Keratinocyte (primary cell): ENCODE data around the gene NTSR1. TPM values are rescaled to one million over a fixed set of nuclear protein-coding genes. Genes with fewer than 3 reads are reported as not detected.
A peak's percentile ranks its signal among the peaks of the same experiment; 100 is the strongest.

Source experiments
- DNase-seq: peaks from one replicate; pipeline ENCODE4 v3.0.0-alpha.2; 2011; ENCODE audit warnings: low read depth, missing footprints, low spot score
- FAIRE-seq: peaks from 2 replicates; lab custom pipeline; 2011; peaks lifted over from hg19 to GRCh38; lab: Jason Lieb, UNC
- H2AFZ ChIP-seq: 2 replicates; pipeline ENCODE4 v1.6.0; 2012; ENCODE audit warnings: low read length, control low read depth, inconsistent platforms; ENCODE audit not compliant: control insufficient read depth
- H3K27ac ChIP-seq: 2 replicates; pipeline ENCODE4 v1.5.1; 2011; ENCODE audit warnings: low read length; ENCODE audit not compliant: control insufficient read depth, insufficient read depth
- H3K27me3 ChIP-seq: 3 replicates; pipeline ENCODE4 v1.6.0; 2011; ENCODE audit warnings: low read length; ENCODE audit not compliant: control insufficient read depth, insufficient read depth; ENCODE audit errors: extremely low read depth
- H3K36me3 ChIP-seq, 2 experiments: 2 replicates in 1 of 2; 3 replicates in 1 of 2; pipeline ENCODE4 v1.5.1; 2011; ENCODE audit warnings: low read length in 2 of 2, mild to moderate bottlenecking in 1 of 2; ENCODE audit not compliant: control insufficient read depth in 2 of 2, insufficient read depth in 2 of 2; ENCODE audit errors: extremely low read depth in 1 of 2
- H3K4me1 ChIP-seq: 3 replicates; pipeline ENCODE4 v1.5.1; 2011; ENCODE audit warnings: low read length; ENCODE audit not compliant: control insufficient read depth, insufficient read depth; ENCODE audit errors: extremely low read depth
- H3K4me2 ChIP-seq: 3 replicates; pipeline ENCODE4 v1.6.0; 2011; ENCODE audit warnings: low read depth, low read length; ENCODE audit not compliant: control insufficient read depth, insufficient read depth; ENCODE audit errors: extremely low read depth
- H3K4me3 ChIP-seq, 3 experiments: fragments of 200-600 bp in 1 of 3; sonication (generic) in 1 of 3; 2 replicates in 2 of 3; 3 replicates in 1 of 3; pipeline ENCODE4 v1.5.1; 2011 to 2016; ENCODE audit warnings: low read length in 3 of 3, mild to moderate bottlenecking in 3 of 3, control low read depth in 2 of 3, inconsistent platforms in 1 of 3, low read depth in 1 of 3, mixed read lengths in 1 of 3, mixed run types in 1 of 3, moderate library complexity in 1 of 3; ENCODE audit not compliant: control insufficient read depth in 2 of 3, insufficient read depth in 2 of 3; ENCODE audit errors: extremely low read depth in 1 of 3
- H3K79me2 ChIP-seq: 2 replicates; pipeline ENCODE4 v1.6.0; 2012; ENCODE audit warnings: low read length; ENCODE audit not compliant: control insufficient read depth, insufficient read depth
- H3K9ac ChIP-seq: 3 replicates; pipeline ENCODE4 v1.6.0; 2011; ENCODE audit warnings: low read length; ENCODE audit not compliant: control insufficient read depth, insufficient read depth; ENCODE audit errors: extremely low read depth
- H3K9me1 ChIP-seq: 3 replicates; pipeline ENCODE4 v1.6.0; 2011; ENCODE audit warnings: low read length; ENCODE audit not compliant: control insufficient read depth, insufficient read depth; ENCODE audit errors: extremely low read depth
- H3K9me3 ChIP-seq: 2 replicates; pipeline ENCODE4 v1.5.1; 2012; ENCODE audit warnings: low read depth, low read length; ENCODE audit not compliant: control insufficient read depth
- H4K20me1 ChIP-seq: 3 replicates; pipeline ENCODE4 v1.6.0; 2011; ENCODE audit warnings: low read length; ENCODE audit not compliant: control insufficient read depth, insufficient read depth; ENCODE audit errors: extremely low read depth
- EZH2 ChIP-seq: IDR thresholded peaks from one replicate; pipeline ENCODE4 v1.6.1; 2012; ENCODE audit warnings: inconsistent platforms, mild to moderate bottlenecking, low read length, moderate library complexity
- dilution Hi-C: fragments of 300-500 bp; cut with MboI; formaldehyde crosslinking; loops from one replicate; pipeline ENCODE4 v1.7.0; 2020; ENCODE audit warnings: low sequenced_read_pairs; ENCODE audit not compliant: extremely low pct_ligation_motif_present
- polyA plus RNA-seq, 5 experiments: library from polyadenylated mRNA; depleted of rRNA in 3 of 5; stranded (reverse) in 3 of 5; stranded (forward) in 1 of 5; unstranded in 1 of 5; fragments of >200 nt; gene quantifications; 1 replicate in 1 of 5; 2 replicates in 3 of 5; 3 replicates in 1 of 5; pipeline versions ENCODE4 v1.2.1 to v1.2.3, GENCODE V29; 2011 to 2012; ENCODE audit warnings: missing spikeins in 2 of 5, low read depth in 1 of 5, low replicate concordance in 1 of 5
- TF ChIP-seq, protein P1 (sequence below), 3 experiments: IDR thresholded peaks in 1 of 3; conservative IDR thresholded peaks in 1 of 3; optimal IDR thresholded peaks in 1 of 3; 2 replicates in 2 of 3; 3 replicates in 1 of 3; pipeline versions ENCODE3 to v1.5.1; 2011; ENCODE audit warnings: low read length in 3 of 3, mild to moderate bottlenecking in 3 of 3, moderate library complexity in 2 of 3, control low read depth in 1 of 3, inconsistent platforms in 1 of 3; ENCODE audit not compliant: insufficient read depth in 2 of 3; ENCODE audit errors: extremely low read depth in 1 of 3

Gene NTSR1
- polyA plus RNA-seq, 1 donor (not counting 4 experiments of a cell fraction or from before 2014, with no cell fraction given) = 0.55 TPM

DNA sequence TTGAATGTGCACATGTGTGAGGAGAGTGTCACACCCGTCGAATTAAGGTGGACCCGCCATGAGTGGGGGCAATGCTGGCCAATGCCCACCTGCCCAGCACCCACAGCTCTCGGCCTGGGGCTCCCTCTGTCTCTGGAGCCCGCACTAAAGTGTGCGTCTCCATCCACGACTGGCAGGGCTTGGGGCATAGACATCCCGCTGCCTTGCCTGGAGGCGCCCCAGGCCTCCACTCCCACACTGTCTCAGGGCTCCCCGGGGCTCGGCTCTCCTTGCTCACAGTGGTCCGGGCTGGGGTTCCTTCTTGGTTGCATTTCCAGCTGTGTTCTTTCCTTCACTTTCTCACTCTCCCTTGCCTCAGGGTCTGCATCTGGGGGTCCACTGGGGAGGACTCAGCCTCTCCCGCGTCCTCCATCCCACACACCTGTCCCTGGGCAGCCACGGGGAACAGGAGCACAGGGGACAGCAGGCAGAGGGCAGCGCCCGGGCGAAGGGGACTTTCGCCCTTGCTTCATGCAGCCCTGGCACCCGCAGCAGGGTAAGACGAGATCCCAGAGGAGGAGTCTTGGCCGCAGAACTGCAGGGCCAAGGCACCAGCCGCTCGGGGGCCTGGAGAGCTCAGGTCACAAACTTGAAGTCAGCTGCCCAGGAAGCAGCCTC lies 67.5 kb downstream of the NTSR1 start:
- dilution Hi-C loops = no loop called here
- DNase-seq (no peak), FAIRE-seq (no peak)
- Histone ChIP-seq H3K27ac (no peak overlapping the region), H4K20me1 (no peaks in the 10 kb centered on the region), H3K36me3 (no peaks in the 10 kb centered on the region), H3K9me1 (no peaks in the 10 kb centered on the region), H3K27me3 (no peaks in the 10 kb centered on the region), H3K4me1 (peaks cover 22% of the 10 kb centered on the region), H2AFZ (no peak overlapping the region), H3K9ac (no peak overlapping the region), H3K79me2 (no peaks in the 10 kb centered on the region), H3K9me3 (no peaks in the 10 kb centered on the region), H3K4me2 (peak overlapping the region; percentile 35), H3K4me3 (no peak overlapping the region)
- TF ChIP-seq, protein P1, sequence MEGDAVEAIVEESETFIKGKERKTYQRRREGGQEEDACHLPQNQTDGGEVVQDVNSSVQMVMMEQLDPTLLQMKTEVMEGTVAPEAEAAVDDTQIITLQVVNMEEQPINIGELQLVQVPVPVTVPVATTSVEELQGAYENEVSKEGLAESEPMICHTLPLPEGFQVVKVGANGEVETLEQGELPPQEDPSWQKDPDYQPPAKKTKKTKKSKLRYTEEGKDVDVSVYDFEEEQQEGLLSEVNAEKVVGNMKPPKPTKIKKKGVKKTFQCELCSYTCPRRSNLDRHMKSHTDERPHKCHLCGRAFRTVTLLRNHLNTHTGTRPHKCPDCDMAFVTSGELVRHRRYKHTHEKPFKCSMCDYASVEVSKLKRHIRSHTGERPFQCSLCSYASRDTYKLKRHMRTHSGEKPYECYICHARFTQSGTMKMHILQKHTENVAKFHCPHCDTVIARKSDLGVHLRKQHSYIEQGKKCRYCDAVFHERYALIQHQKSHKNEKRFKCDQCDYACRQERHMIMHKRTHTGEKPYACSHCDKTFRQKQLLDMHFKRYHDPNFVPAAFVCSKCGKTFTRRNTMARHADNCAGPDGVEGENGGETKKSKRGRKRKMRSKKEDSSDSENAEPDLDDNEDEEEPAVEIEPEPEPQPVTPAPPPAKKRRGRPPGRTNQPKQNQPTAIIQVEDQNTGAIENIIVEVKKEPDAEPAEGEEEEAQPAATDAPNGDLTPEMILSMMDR (optimal IDR thresholded peaks at IDR 0.05 in 1 of 3, IDR thresholded peaks at IDR 0.05 in 1 of 3, conservative IDR thresholded peaks at IDR 0.05 in 1 of 3; ENCODE audit: extremely low read depth in 1 of 3, insufficient read depth in 2 of 3, low read length in 3 of 3) = no peak
- no peak for TF ChIP-seq EZH2

DNA sequence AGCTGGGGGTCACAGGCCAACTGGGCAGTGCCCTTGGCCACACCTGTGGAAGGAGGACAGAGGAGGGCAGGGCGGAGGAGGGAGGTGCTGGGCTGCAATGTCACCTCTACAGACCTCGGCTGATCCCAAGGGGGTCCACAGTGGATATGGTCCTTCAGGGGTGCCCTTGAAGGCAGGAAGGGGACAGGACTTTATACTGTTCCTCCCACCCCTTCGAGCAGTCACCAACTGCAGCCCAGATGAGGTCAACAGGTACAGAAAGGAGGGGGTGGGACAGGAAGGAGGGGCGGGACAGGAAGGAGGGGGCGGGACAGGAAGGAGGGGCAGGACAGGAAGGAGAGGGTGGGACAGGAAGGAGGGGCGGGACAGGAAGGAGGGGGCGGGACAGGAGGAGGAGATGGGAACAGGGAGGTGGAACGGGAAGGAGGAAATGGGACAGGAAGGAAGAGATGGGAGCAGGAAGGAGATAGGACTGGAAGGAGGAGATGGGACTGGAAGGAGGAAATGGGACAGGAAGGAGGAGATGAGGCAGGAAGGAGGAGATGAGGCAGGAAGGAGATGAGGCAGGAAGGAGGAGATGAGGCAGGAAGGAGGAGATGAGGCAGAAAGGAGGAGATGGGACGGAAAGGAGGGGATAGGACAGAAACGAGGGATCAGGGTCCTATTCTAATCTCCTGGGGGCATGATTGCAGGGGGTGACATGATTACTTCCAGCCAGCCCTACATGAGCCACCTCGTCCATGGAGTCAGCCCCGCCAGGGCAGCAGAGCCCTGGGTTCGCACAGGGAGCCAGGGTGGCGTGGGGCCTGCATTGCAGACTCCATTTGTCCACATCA lies 68.3 kb downstream of the NTSR1 start:
- Histone ChIP-seq H3K36me3 (no peaks in the 10 kb centered on the region), H3K4me2 (peak overlapping the region; percentile 35), H3K9ac (no peak overlapping the region), H2AFZ (peak overlapping the region; percentile 51), H3K4me1 (peaks cover 22% of the 10 kb centered on the region), H3K27me3 (no peaks in the 10 kb centered on the region), H3K9me3 (no peaks in the 10 kb centered on the region), H4K20me1 (no peaks in the 10 kb centered on the region), H3K27ac (no peak overlapping the region), H3K9me1 (no peaks in the 10 kb centered on the region), H3K79me2 (no peaks in the 10 kb centered on the region), H3K4me3 (no peak overlapping the region)
- peak; percentile 34 for FAIRE-seq
- dilution Hi-C loops = no loop called here
- DNase-seq = no peak
- TF ChIP-seq, protein P1 (optimal IDR thresholded peaks at IDR 0.05 in 1 of 3, IDR thresholded peaks at IDR 0.05 in 1 of 3, conservative IDR thresholded peaks at IDR 0.05 in 1 of 3; ENCODE audit: extremely low read depth in 1 of 3, insufficient read depth in 2 of 3, low read length in 3 of 3) = no peak
- TF ChIP-seq EZH2 = no peak
